ENCODE measurements around the gene SLC6A4.
A peak's percentile ranks its signal among the peaks of the same experiment; 100 is the strongest.
"Not testable (repeated sequence)": the region's sequence is repeated elsewhere in the genome, so short reads cannot be mapped to it uniquely, and the experiment has no call there.

SLC6A4 gene

GRCh38 chr17:30238387-30239088, 3.0 kb upstream of the SLC6A4 start:
- no peak for DNase-seq (ENCODE audit: low spot score)

- no peak for DNase-seq (ENCODE audit: low spot score)
Observed at GRCh38 chr17:30238003-30238344, 2.5 kb upstream of the SLC6A4 start.

- DNase-seq (ENCODE audit: low spot score), result no peak
Observed at GRCh38 chr17:30237296-30238002, 2.0 kb upstream of the SLC6A4 start.

- peak; percentile 14 for DNase-seq (ENCODE audit: low spot score)
Observed at GRCh38 chr17:30236766-30237165, 1.3 kb upstream of the SLC6A4 start.

GRCh38 chr17:30236297-30236624, 764 bp upstream of the SLC6A4 start:
- no peak for DNase-seq (ENCODE audit: low spot score)

- DNase-seq (ENCODE audit: low spot score), result no peak
Observed at GRCh38 chr17:30234964-30235363, 533 bp downstream of the SLC6A4 start.

GRCh38 chr17:30234296-30234695, 1.2 kb downstream of the SLC6A4 start:
- DNase-seq (ENCODE audit: low spot score), result no peak

- no peak for DNase-seq (ENCODE audit: low spot score)
Observed at GRCh38 chr17:30232824-30233427, 2.6 kb downstream of the SLC6A4 start.

GRCh38 chr17:30232015-30232823, 3.3 kb downstream of the SLC6A4 start:
- DNase-seq (ENCODE audit: low spot score), result no peak

- DNase-seq (ENCODE audit: low spot score), result no peak
Observed at GRCh38 chr17:30230596-30231125, 4.8 kb downstream of the SLC6A4 start.

GRCh38 chr17:30230009-30230408, 5.5 kb downstream of the SLC6A4 start:
- not testable (repeated sequence) for DNase-seq (ENCODE audit: low spot score)

- no peak for DNase-seq (ENCODE audit: low spot score)
Observed at GRCh38 chr17:30229012-30229411, 6.5 kb downstream of the SLC6A4 start.

- DNase-seq (ENCODE audit: low spot score), result no peak
Observed at GRCh38 chr17:30228011-30228410, 7.5 kb downstream of the SLC6A4 start.

GRCh38 chr17:30226878-30227277, 8.6 kb downstream of the SLC6A4 start:
- DNase-seq (ENCODE audit: low spot score), result no peak

- no peak for DNase-seq (ENCODE audit: low spot score)
Observed at GRCh38 chr17:30225919-30226553, 9.5 kb downstream of the SLC6A4 start.

GRCh38 chr17:30225112-30225511, 10.4 kb downstream of the SLC6A4 start:
- no peak for DNase-seq (ENCODE audit: low spot score)

GRCh38 chr17:30224419-30224960, 11.0 kb downstream of the SLC6A4 start:
- no peak for DNase-seq (ENCODE audit: low spot score)

- no peak for DNase-seq (ENCODE audit: low spot score)
Observed at GRCh38 chr17:30222721-30223175, 12.7 kb downstream of the SLC6A4 start.

GRCh38 chr17:30222251-30222650, 13.2 kb downstream of the SLC6A4 start:
- no peak for DNase-seq (ENCODE audit: low spot score)

- DNase-seq (ENCODE audit: low spot score), result no peak
Observed at GRCh38 chr17:30221346-30221745, 14.2 kb downstream of the SLC6A4 start.

GRCh38 chr17:30220414-30220813, 15.1 kb downstream of the SLC6A4 start:
- no peak for DNase-seq (ENCODE audit: low spot score)

- no peak for DNase-seq (ENCODE audit: low spot score)
Observed at GRCh38 chr17:30219833-30220232, 15.7 kb downstream of the SLC6A4 start.

Measured in hematopoietic multipotent progenitor cell treated with erythropoietin and hydrocortisone succinate and interleukin-3 and kit ligand, for 15 days (in vitro differentiated cells).